OCI-LY7 (cell line): Measurements from ENCODE around the gene MAPK8IP3.

Experiments
- CTCF ChIP-seq: fragments of 200-600 bp; sonication (generic); conservative IDR thresholded peaks from 2 replicates; pipeline ENCODE4 v1.5.1; 2014; ENCODE audit warnings: mild to moderate bottlenecking, antibody characterized with exemption, low read length, moderate library complexity, mixed read lengths
- EZH2phosphoT487 ChIP-seq: fragments of 200-600 bp; sonication (generic); IDR thresholded peaks from 2 replicates; pipeline ENCODE4 v1.6.1; 2018; ENCODE audit warnings: low read depth, borderline replicate concordance, mild to moderate bottlenecking, mixed run types, antibody characterized with exemption, low read length, moderate library complexity, mixed read lengths

- TF ChIP-seq EZH2phosphoT487 (no peak), CTCF (no peak)
These were observed 40.7 kb downstream of the MAPK8IP3 start for GRCh38 chr16:1746693-1747195.
